PFSK-1 (cell line): ENCODE results near the gene FAM222A.

Source experiments
- POLR2AphosphoS5 ChIP-seq: IDR thresholded peaks from 2 replicates; pipeline ENCODE4 v1.6.1; 2012; ENCODE audit warnings: low read depth, mild to moderate bottlenecking, control low read depth, low read length, moderate library complexity
- REST ChIP-seq, 2 experiments: IDR thresholded peaks; 2 replicates each; pipeline versions ENCODE4 v1.6.1 to v1.8.0; 2011 to 2012; ENCODE audit warnings: low read depth in 2 of 2, low read length in 2 of 2, control low read depth in 1 of 2, inconsistent platforms in 1 of 2, mild to moderate bottlenecking in 1 of 2, moderate library complexity in 1 of 2; ENCODE audit not compliant: insufficient read depth in 1 of 2

DNA sequence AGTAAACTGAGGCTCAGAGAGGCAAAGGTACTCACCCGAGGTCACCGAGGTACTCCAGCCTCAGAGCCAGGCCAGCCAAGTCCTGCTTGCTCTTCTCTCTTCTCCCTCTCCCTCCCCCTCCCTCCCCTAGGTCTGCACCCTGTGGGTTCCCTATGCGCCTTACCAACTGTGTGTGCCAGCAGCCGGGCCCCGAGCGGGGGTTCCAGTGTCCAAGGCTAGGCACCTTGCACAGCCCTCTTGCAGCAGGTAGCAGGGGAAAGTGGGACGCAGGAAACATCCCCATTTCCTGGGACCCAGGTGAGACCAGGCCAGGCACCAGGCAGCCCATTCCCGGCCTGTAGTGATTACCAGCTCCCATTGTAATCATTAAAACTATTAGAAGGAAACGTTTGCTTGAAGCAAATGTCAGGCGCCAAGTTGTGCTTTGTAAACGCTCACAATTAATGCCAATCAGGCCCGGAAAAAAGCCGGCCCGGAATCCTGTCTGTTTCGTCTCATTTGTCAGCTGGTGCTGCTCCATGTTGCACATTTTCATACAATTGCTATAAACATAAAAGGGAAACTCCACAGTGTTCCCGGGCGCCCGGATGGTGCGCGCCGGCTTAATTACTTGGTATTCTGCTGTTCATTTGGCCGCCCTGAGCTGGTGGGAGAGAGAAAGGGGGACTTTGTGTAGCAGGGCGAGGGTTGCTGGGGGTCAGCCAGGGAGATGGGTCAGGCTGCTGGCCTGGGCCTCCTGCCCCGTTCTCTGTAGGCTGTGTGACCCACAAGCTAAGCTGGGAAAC lies 11.9 kb downstream of the FAM222A start:
- TF ChIP-seq REST (IDR thresholded peaks at IDR 0.05; ENCODE audit: insufficient read depth in 1 of 2, low read depth in 2 of 2, low read length in 2 of 2) (no peak), POLR2AphosphoS5 (no peak)
